Measurements from ENCODE around the gene UBAC2. TPM values are rescaled to one million over a fixed set of nuclear protein-coding genes. Genes with fewer than 3 reads are reported as not detected.

UBAC2 gene
- total RNA-seq, 2 experiments from 2014 or later: 56.0 to 59.0 TPM

DNA sequence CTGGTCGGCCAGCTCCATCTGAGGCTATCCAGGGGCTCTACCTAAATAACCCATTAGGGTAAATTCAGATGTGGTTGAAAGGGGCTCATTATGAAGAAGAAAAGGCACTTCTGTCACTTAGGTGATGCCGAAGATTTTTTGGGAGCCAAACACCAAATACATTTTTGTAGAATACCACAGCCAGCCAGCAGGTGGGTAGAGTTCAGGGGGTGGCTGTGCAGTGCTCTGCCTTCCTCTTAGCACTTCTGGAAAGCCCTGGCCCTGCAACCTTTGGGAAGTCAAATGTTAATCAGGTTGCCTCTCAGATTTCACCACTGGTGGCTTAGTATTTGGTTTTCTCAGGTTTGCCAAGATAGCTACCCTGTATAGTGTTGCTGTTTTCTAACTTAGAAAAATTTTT lies 76.1 kb downstream of the UBAC2 start:
- peaks cover 81% of the 10 kb centered on the region for H3K4me1 Mint-ChIP-seq
- no peak for DNase-seq
- H3K27me3 Mint-ChIP-seq: no peaks in the 10 kb centered on the region
- H3K27ac Mint-ChIP-seq: no peak overlapping the region
- H3K36me3 Mint-ChIP-seq: peaks cover 72% of the 10 kb centered on the region
- H3K4me3 Mint-ChIP-seq: no peak overlapping the region
- peaks cover 12% of the 10 kb centered on the region for H3K9me3 Mint-ChIP-seq

DNA sequence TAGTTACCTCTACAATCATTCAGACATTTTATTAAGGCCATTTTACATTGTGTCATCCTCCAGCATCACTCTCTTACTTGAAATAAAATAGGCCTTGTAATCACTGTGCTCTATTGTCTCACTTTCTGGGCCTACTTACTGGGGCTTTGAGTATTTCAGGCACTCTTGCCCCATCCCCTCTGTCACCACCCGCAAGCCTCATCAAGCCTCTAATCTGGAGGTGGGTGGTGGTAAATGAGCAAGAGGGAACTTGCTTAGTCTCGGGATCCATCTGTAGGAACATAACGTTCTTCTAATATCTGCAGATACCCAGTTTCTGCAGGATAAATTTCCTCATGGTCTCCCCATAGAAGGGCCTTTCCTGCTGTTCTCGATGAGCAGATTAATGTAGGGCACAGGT lies 77.0 kb downstream of the UBAC2 start:
- Mint-ChIP-seq H3K4me1 (peaks cover 84% of the 10 kb centered on the region), H3K9me3 (peaks cover 11% of the 10 kb centered on the region), H3K4me3 (no peak overlapping the region), H3K36me3 (peaks cover 63% of the 10 kb centered on the region), H3K27me3 (no peaks in the 10 kb centered on the region), H3K27ac (no peak overlapping the region)
- DNase-seq: no peak

DNA sequence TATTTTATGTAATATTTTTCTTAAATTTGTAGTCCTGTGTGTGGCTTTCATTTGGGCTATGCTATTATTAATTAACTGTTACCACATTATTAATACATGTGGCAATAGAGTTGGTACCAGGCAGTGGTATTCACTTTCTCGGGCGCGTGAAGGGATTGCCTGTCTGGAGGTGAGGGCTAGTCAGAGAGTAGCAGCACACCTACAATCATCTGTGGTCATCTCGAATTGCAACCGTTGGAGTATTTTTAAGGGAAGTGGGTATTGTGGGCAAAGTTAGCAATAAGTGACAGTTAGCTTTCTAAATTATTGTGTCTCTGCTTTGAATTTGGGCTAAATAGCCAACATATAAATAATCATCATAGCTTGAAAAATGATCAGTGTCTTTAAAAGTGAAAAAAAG lies 77.5 kb downstream of the UBAC2 start:
- no peak for DNase-seq
- Mint-ChIP-seq H3K36me3 (peaks cover 58% of the 10 kb centered on the region), H3K4me3 (no peak overlapping the region), H3K4me1 (peaks cover 85% of the 10 kb centered on the region), H3K27me3 (no peaks in the 10 kb centered on the region), H3K9me3 (peaks cover 7% of the 10 kb centered on the region), H3K27ac (no peak overlapping the region)

DNA sequence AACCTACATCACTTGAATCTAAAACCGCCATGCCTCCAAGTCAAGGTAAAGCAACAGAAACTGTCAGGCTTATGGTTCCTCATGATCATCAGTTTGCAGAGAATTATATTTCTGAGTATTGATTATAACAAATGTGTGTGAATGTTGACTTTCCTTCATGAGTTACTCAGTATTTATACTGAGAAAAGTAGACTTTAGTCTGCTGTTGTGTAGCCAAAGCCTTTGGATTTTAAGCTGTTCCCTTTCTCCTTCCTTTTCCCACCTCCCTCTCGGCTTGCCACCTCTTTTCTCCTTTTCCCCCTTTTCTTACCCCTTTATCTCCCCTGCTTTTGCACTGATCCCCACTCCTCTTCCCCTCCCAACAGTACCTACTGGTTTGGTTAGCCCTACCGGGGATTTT lies 78.2 kb downstream of the UBAC2 start:
- H3K36me3 Mint-ChIP-seq: peaks cover 53% of the 10 kb centered on the region
- H3K9me3 Mint-ChIP-seq: peaks cover 4% of the 10 kb centered on the region
- DNase-seq: no peak
- H3K4me1 Mint-ChIP-seq: peaks cover 83% of the 10 kb centered on the region
- no peaks in the 10 kb centered on the region for H3K27me3 Mint-ChIP-seq
- H3K27ac Mint-ChIP-seq: no peak overlapping the region
- no peak overlapping the region for H3K4me3 Mint-ChIP-seq

DNA sequence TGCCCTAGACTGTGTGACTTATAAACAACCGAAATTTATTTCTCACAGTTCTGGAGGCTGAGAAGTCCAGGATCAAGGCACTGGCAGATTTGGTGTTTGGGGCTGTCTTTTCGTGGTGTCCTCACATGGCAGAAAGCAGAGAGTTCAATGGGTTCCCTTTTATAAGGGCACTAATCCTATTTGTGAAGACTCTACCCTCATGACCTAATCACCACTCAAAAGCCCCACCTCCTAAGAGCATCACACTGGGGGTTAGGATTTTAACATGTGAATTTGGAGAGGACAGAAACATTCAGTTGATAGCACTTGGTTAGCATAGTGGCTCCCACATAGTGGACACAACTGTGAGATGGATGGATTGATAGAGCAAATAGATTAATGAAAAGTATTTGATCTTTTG lies 79.0 kb downstream of the UBAC2 start:
- DNase-seq: no peak
- Mint-ChIP-seq H3K27ac (no peak overlapping the region), H3K4me1 (peaks cover 84% of the 10 kb centered on the region), H3K9me3 (peaks cover 4% of the 10 kb centered on the region), H3K4me3 (no peak overlapping the region), H3K27me3 (no peaks in the 10 kb centered on the region), H3K36me3 (peaks cover 51% of the 10 kb centered on the region)

DNA sequence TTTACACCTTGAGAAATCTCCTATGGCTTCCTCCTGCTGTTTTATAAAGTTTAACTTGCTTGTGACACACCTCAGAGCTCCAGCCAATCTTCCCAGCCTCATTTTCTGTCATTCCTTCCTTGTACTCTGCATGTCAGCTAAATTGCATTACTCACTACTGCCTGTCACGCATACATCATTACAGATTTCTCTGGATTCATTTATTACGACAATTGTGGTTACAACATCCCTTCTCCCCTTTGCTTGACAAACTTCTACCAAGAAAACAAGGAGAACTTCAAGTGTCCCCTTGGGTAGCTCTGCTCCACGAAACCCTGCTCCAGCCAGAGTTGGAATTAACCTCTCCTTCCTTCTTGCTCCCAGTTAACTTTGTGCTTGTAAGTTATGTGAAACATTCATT lies 79.5 kb downstream of the UBAC2 start:
- Mint-ChIP-seq H3K27ac (peak overlapping the region; percentile 21), H3K27me3 (no peaks in the 10 kb centered on the region), H3K4me1 (peaks cover 83% of the 10 kb centered on the region), H3K4me3 (no peak overlapping the region), H3K36me3 (peaks cover 46% of the 10 kb centered on the region), H3K9me3 (no peaks in the 10 kb centered on the region)
- DNase-seq: no peak

DNA sequence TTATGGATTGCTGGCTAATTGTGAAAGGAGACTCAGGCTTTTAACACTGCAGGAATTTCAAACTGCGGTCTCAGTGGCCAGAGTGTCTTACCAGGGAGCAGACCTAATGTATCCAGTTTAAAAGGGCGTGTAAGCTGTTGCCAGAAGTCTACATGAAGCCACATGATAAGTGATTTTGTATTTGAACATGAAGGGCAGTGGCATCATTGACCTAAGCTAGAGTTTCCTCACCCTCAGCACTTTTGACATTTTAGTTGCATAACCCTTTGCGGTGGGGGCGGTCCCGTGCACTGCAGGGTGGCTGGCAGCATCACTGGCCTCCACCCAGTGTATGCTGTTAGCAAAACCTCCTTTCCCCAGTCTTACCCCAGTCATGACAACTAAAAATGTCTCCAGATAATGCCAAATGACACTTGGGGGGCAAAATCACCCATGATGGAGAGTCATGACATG lies 81.2 kb downstream of the UBAC2 start:
- Mint-ChIP-seq H3K9me3 (no peaks in the 10 kb centered on the region), H3K27me3 (no peaks in the 10 kb centered on the region), H3K27ac (peak overlapping the region; percentile 80), H3K4me3 (no peak overlapping the region), H3K36me3 (peaks cover 38% of the 10 kb centered on the region), H3K4me1 (peaks cover 83% of the 10 kb centered on the region)
- peak; percentile 35 for DNase-seq

DNA sequence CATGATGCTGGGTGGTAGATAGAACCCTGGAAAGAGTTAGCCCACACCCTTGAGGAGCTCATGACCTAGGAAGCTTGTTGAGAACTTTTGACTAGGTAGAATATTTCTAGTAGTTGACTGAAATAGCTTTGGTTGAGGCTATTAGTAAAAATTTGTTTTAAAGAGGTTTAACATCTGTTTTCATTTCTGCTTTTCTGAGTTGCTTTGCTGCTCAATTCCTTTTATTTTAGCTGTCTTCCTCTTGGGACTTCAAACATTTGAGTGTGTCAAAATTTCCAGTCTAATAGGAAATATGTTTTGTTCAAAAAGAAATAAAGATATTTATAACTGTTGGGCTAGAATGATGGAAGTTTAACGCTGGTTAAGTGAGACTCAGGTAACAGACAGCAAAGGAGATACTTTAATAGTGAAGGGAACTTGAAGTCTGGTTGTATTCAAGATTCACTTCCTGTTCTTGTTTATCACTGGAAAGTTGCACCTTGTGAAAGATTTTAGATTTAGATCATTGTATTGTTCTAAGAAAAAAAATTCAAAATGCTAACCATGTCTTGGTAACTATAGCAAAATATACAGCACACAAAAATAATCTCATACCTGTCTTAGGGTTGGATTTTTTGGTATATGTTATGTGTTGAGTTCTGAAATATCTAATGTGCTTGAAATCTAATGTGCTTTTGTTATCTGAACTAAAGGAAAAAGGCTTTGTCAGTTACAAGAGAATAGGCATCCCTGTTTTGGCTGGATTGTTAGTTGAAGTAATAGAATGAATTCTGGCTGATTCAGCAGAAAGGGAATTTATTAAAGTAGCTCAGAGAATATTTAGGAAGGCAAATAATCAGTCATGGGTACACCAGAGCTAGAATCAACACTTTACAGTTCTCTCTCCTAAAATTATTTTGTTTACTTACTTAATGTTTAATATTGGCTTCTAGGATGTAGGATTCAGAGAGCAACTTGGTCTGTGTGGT lies 81.9 kb downstream of the UBAC2 start:
- Mint-ChIP-seq H3K27ac (peak overlapping the region; percentile 80), H3K4me3 (no peak overlapping the region), H3K4me1 (peaks cover 86% of the 10 kb centered on the region), H3K9me3 (no peaks in the 10 kb centered on the region), H3K27me3 (no peaks in the 10 kb centered on the region), H3K36me3 (peaks cover 38% of the 10 kb centered on the region)
- DNase-seq: no peak

DNA sequence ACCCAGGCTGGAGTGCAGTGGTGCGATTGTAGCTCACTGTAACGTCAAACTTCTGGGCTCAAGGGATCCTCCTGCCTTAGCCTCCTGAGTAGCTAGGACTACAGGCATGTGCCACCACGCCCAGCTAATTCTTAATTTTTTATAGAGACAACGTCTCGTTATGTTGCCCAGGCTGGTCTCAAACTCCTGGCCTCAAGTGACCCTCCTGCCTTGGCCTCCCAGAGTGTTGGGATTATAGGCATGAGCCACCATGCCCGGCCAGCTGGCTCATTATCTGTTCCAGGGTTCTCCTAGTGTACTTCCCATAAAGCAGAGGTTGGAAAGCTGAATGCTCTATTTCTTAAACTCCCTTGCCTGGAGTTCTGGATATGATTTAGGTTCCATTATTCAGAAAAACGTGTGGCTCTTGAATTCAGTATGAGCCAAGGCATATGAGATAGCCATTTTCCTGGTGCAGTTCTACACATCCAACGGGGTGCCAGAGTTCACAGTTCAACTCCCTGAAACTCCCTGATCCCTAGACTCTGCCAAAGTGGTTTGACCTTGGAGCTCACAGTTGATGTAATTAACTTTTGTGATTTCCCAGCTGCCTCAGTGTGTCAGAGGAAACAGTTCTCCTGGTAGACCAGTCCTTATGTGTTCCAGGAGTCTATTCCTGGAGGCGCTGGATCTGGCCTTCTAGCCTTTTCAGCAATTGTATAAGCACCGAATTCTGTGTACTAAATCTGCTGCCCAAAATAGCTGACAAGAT lies 85.0 kb downstream of the UBAC2 start:
- peaks cover 91% of the 10 kb centered on the region for H3K4me1 Mint-ChIP-seq
- H3K36me3 Mint-ChIP-seq: peaks cover 44% of the 10 kb centered on the region
- no peaks in the 10 kb centered on the region for H3K27me3 Mint-ChIP-seq
- H3K4me3 Mint-ChIP-seq: no peak overlapping the region
- H3K9me3 Mint-ChIP-seq: peaks cover 5% of the 10 kb centered on the region
- no peak for DNase-seq
- peak overlapping the region; percentile 49 for H3K27ac Mint-ChIP-seq

DNA sequence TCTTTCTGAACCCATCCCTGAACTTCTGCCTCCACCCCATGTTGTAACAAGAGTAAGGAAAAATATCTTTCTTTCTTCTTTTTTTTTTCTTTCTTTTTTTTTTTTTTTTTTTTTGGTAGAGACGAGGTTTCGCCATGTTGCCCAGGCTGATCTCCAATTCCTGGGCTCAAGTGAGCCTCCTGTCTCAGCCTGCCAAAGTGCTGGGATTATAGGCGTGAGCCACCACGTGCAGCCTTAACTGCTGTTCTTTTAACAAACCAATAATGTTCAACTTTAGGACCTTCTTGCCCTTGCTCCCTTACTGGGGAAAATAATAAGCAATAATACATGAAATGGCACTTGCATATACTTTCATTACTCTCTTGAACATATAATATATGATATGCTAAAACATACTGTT lies 86.9 kb downstream of the UBAC2 start:
- Mint-ChIP-seq H3K9me3 (peaks cover 5% of the 10 kb centered on the region), H3K36me3 (peaks cover 49% of the 10 kb centered on the region), H3K4me1 (peaks cover 77% of the 10 kb centered on the region), H3K27me3 (no peaks in the 10 kb centered on the region), H3K27ac (peak overlapping the region; percentile 83), H3K4me3 (no peak overlapping the region)
- DNase-seq: no peak

DNA sequence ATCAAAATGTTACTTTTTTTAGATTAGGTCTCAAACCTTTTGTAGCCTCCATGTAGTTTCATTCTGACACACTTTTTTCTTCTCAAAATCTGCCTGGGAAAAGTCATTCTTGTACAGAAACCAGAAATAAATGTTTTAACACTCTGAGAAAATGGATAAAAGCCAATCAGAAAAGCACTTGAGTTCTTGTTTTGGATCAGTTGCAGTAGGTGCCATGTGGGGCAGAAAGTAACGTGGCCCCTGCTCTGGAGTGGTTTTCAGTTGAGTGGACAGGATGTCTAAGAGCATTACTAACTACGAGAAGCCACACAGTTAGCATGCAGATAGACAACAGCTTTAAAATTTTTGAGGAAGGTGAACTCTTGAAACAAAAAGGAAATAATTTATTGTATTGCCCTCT lies 87.4 kb downstream of the UBAC2 start:
- H3K4me1 Mint-ChIP-seq: peaks cover 76% of the 10 kb centered on the region
- peaks cover 53% of the 10 kb centered on the region for H3K36me3 Mint-ChIP-seq
- H3K4me3 Mint-ChIP-seq: peak overlapping the region; percentile 22
- H3K9me3 Mint-ChIP-seq: peaks cover 5% of the 10 kb centered on the region
- H3K27me3 Mint-ChIP-seq: no peaks in the 10 kb centered on the region
- peak; percentile 68 for DNase-seq
- H3K27ac Mint-ChIP-seq: peak overlapping the region; percentile 83

DNA sequence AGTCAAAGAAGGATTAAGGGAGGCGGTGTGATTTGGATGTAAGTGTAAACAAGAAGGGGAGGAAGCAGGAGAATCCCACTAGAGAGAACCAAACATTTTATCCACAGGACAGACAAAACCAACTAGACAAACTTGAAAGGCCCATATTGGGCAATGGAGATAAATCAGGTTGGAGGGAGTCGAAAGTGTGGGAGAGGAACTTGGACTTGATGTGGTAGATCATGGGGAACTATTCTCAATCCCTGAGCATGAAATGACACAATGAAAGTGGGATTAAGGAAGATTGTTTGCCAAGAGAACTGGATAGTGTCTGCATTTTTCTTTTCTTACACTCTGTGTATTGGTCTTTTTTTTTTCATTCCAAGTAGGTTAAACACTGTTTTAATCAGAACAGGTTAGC lies 88.6 kb downstream of the UBAC2 start:
- Mint-ChIP-seq H3K27ac (peak overlapping the region; percentile 83), H3K4me3 (peak overlapping the region; percentile 30), H3K36me3 (peaks cover 61% of the 10 kb centered on the region), H3K9me3 (peaks cover 5% of the 10 kb centered on the region), H3K27me3 (no peaks in the 10 kb centered on the region), H3K4me1 (peaks cover 80% of the 10 kb centered on the region)
- no peak for DNase-seq

DNA sequence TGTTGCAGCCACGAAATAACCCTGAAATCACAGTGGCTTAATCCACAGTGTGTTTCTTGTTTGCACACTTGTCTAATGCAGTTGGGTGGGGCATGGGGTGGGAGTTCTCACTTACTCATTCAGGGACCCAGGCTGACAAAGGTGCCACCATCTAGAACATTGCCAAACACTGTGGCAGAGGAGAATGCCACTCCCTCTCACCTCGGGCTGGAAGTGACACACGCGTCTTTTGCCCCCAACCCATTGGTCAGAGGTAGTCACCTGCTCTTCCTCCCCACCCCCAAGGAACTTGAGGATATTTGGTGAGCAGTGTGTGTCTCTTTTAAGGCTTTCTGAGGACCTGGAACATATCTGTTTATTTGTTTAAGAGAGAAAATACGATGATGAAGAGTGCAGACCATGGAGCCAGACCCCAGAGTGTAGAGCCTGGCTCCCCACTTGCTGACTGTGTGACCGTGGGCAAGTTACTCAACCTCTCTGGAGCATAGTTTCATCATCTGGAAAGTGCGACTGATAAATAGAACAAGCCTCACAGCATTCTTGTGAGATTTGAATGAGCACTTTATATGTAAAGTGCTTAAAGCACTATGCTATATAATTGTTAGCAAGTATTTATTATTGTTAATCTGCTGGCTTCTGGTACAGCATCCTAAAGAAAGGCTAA lies 89.2 kb downstream of the UBAC2 start:
- Mint-ChIP-seq H3K4me1 (peaks cover 76% of the 10 kb centered on the region), H3K36me3 (peaks cover 58% of the 10 kb centered on the region), H3K9me3 (peaks cover 5% of the 10 kb centered on the region), H3K4me3 (no peak overlapping the region), H3K27me3 (no peaks in the 10 kb centered on the region), H3K27ac (peak overlapping the region; percentile 83)
- DNase-seq: peak; percentile 30

DNA sequence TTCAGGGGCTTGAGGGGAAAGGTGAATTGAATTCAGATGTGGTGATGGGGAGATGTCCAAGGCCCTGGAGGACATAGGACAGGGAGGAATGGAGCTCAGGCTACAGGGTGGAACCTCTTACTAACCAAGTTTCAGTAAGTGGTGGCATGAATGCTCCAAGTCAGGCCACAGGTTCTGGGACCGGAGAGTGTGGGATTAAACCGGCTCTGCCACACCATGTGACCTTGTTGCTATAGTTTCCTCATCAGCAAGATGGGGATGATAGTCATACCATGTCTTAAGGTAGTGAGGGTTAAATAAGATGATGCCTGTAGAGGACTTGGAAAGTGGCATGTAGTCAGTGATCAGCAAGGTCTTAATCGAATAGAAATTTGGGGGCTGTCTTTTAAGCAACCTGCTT lies 90.2 kb downstream of the UBAC2 start:
- Mint-ChIP-seq H3K9me3 (peaks cover 5% of the 10 kb centered on the region), H3K4me1 (peaks cover 77% of the 10 kb centered on the region), H3K27ac (peak overlapping the region; percentile 77), H3K36me3 (peaks cover 68% of the 10 kb centered on the region), H3K4me3 (no peak overlapping the region), H3K27me3 (no peaks in the 10 kb centered on the region)
- DNase-seq: no peak

DNA sequence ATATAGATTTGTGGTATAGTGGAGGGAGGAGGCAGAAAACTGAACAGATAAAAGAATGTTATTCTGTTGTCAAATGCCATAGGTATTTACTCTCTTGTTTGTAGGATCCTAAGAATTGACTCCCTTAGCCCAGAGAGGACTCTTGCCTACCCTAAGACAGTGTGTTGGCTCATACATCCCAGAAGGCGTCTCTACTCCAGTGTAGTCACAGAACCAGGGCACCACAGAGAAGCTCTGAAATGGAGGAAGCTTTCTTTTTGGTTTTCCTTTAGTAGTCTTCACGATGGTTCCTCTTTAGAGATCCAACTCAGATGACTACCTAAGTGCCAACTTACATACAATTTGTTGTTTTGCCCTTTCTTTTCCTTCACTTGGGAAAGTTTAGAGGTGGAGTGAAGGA lies 92.5 kb downstream of the UBAC2 start:
- Mint-ChIP-seq H3K27ac (no peak overlapping the region), H3K9me3 (peaks cover 5% of the 10 kb centered on the region), H3K36me3 (peaks cover 70% of the 10 kb centered on the region), H3K4me1 (peaks cover 77% of the 10 kb centered on the region), H3K4me3 (no peak overlapping the region), H3K27me3 (no peaks in the 10 kb centered on the region)
- DNase-seq: no peak

Data from activated naive CD8-positive, alpha-beta T cell treated with anti-CD3 and anti-CD28 coated beads for 36 hours (primary cell).